ENCODE data around the gene ABHD16A.

The ABHD16A gene

DNA sequence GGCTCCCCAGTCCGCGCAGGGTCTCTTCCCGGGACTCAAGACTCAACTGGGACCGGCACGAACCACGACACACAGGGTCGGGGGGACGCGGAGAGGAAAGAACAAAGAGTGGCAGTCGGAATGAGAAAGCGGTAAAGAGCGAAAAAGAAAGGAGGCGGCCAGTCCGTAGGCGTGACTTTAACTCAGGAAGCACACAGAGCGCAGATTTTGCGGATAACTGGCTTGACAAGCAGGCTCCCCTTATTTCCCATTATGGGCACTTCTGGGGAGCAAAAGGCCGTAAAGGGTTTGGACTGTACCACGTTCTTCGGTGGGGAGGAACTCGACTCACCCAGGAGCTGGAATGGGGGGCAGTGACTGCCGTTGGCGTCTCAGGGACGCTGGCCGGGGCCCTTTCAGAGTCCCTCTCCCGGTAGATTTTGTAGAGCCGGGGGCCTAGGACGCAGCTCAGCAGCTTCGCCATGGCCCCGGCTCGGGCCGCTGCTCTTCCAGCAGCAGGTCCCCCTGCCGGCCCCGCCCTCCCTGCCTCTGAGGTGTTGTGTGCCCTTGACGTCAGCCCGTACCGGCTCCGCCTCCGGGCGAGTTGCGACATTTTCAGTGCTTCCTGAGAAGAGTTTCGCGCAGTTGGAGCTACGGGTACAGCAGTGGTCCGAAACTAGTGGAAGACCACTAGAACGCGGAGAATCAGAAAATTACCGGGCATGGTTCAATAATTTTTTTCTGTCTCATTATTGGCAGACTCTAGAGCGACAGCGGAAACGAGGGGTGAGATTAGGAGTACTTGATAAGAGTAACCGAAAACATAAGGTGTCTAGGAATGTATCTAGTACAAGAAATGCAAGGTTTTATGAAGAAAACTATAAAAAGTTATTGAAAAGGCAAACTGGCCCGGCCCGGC lies at the start of gene ABHD16A:
Gene ABHD16A, minus strand, starts transcription at position 506 of the 898 bp plus-strand sequence. Its CDS starts 43 bp downstream, at position 463.
- Histone ChIP-seq H3K4me3 (ENCODE audit: insufficient read length, low read depth) (peak within 1 kb of the TSS; percentile 87), H3K36me3 (ENCODE audit: insufficient read depth, insufficient read length, low read length) (peaks cover 27% of the 10 kb centered on the region), H3K9ac (ENCODE audit: insufficient read length, low read depth) (peak within 1 kb of the TSS; percentile 93), H3K4me1 (ENCODE audit: insufficient read depth, insufficient read length) (peaks cover 5% of the 10 kb centered on the region), H3K27me3 (ENCODE audit: insufficient read depth, insufficient read length) (no peaks in the 10 kb centered on the region), H3K9me3 (ENCODE audit: insufficient read depth, low read length) (no peaks in the 10 kb centered on the region)
- peak; percentile 95 for DNase-seq (ENCODE audit: low read depth, low spot score)
- TF ChIP-seq YY1 (IDR thresholded peaks at IDR 0.05; ENCODE audit: insufficient read depth, insufficient read length) (no peak), ZNF274 (IDR thresholded peaks at IDR 0.05; ENCODE audit: low read depth, low read length) (no peak), SUZ12 (IDR thresholded peaks at IDR 0.05; ENCODE audit: extremely low read depth, insufficient read depth, insufficient read length) (no peak)

DNA sequence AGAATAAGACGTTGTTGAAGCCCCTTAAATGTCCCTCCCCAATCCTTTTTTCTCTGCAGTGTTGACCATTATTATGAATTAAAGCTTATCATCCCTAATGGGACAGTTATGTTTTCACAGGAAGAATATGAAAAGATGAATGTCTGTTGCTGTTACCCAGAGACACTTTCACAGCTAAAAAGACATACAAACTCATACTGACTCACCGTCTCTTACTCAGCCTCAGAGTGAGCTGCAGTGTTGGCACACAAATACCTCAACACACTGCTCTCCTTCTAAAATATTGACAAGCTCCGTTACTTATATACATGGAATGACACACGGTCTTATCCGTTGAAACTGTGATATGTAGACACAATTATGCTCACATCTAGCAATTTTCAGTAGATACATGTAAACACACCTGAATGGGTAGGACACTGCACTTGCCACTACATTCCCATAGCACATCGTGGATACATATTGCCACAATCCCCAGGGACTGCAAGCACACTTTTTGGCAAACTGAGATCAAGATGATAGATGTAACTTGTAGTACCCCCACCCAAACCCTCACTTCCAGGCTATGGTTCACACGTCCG lies 49.7 kb upstream of the ABHD16A start:
- Histone ChIP-seq H3K4me1 (ENCODE audit: insufficient read depth, insufficient read length) (no peaks in the 10 kb centered on the region), H3K4me3 (ENCODE audit: insufficient read length, low read depth) (no peak overlapping the region), H3K36me3 (ENCODE audit: insufficient read depth, insufficient read length, low read length) (peaks cover 13% of the 10 kb centered on the region), H3K27me3 (ENCODE audit: insufficient read depth, insufficient read length) (no peaks in the 10 kb centered on the region), H3K9ac (ENCODE audit: insufficient read length, low read depth) (no peak overlapping the region), H3K9me3 (ENCODE audit: insufficient read depth, low read length) (no peaks in the 10 kb centered on the region)
- DNase-seq (ENCODE audit: low read depth, low spot score): no peak
- no peak for TF ChIP-seq YY1 (IDR thresholded peaks at IDR 0.05; ENCODE audit: insufficient read depth, insufficient read length)
- no peak for TF ChIP-seq SUZ12 (IDR thresholded peaks at IDR 0.05; ENCODE audit: extremely low read depth, insufficient read depth, insufficient read length)
- TF ChIP-seq ZNF274 (IDR thresholded peaks at IDR 0.05; ENCODE audit: low read depth, low read length): no peak

DNA sequence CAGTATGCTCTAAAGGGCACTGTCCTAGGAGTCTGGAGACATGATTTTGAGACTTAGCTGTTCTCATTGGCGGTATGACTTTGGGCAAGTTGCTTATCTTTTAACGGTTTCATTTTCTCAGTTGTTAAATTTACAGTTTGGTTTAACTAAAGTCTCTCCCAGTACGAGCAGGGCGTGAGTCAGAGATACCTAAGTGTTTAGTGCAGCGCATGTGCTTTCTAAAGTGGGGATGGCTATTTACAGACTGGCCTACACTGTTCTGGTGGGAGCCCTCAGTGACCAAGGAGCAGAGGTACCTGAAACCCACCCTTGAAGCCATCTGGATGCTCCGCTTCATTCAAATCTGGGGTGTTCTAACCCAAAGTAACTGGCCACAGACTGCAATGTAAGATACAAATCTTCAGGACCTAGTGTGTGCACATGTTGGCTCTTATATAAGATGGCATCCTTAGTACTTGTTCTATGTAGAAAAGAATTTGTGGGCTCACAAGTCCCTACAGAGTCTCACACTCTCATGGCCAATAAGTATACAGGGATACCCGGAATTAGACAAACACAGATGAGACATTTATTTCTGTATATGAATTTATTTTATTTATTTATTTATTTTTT lies 47.4 kb upstream of the ABHD16A start:
- Histone ChIP-seq H3K4me3 (ENCODE audit: insufficient read length, low read depth) (no peak overlapping the region), H3K9ac (ENCODE audit: insufficient read length, low read depth) (no peak overlapping the region), H3K9me3 (ENCODE audit: insufficient read depth, low read length) (no peaks in the 10 kb centered on the region), H3K27me3 (ENCODE audit: insufficient read depth, insufficient read length) (no peaks in the 10 kb centered on the region), H3K36me3 (ENCODE audit: insufficient read depth, insufficient read length, low read length) (peaks cover 23% of the 10 kb centered on the region), H3K4me1 (ENCODE audit: insufficient read depth, insufficient read length) (no peaks in the 10 kb centered on the region)
- no peak for DNase-seq (ENCODE audit: low read depth, low spot score)
- TF ChIP-seq YY1 (IDR thresholded peaks at IDR 0.05; ENCODE audit: insufficient read depth, insufficient read length) (no peak), ZNF274 (IDR thresholded peaks at IDR 0.05; ENCODE audit: low read depth, low read length) (no peak), SUZ12 (IDR thresholded peaks at IDR 0.05; ENCODE audit: extremely low read depth, insufficient read depth, insufficient read length) (no peak)

DNA sequence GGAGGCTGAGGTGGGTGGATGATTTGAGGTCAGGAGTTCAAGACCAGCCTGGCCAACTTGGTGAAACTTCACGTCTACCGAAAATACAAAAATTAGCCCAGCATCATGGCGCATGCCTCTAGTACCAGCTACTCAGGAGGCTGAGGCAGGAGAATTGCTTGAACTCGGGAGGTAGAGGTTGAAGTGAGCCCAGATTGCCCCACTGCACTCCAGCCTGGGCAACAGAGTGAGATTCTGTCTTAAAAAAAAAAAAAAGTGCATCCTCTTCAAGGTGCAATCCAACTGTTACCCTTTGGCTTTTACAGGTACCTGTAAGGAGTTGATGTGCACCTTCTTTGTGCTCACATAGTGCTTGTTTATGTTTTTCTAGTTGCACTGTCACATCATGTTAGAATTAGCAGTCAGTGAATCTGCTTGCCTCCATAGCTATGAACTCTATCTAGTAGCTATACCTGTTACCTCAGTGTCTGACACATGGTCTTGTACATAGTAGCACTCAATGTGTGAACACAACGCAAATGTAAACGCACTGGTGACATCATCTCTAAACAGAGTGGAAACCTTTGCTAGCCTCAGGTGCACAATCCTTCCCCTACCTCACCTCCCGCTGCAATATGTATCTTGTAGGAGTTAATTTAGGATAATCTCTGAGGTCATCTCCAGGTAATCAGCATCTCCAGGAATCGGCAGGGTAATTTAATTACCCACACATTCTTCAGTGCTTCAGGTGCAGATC lies 46.3 kb upstream of the ABHD16A start:
- TF ChIP-seq YY1 (IDR thresholded peaks at IDR 0.05; ENCODE audit: insufficient read depth, insufficient read length) (no peak), ZNF274 (IDR thresholded peaks at IDR 0.05; ENCODE audit: low read depth, low read length) (no peak), SUZ12 (IDR thresholded peaks at IDR 0.05; ENCODE audit: extremely low read depth, insufficient read depth, insufficient read length) (no peak)
- no peaks in the 10 kb centered on the region for H3K27me3 ChIP-seq (ENCODE audit: insufficient read depth, insufficient read length)
- H3K9ac ChIP-seq (ENCODE audit: insufficient read length, low read depth): no peak overlapping the region
- H3K9me3 ChIP-seq (ENCODE audit: insufficient read depth, low read length): no peaks in the 10 kb centered on the region
- DNase-seq (ENCODE audit: low read depth, low spot score): no peak
- no peak overlapping the region for H3K4me3 ChIP-seq (ENCODE audit: insufficient read length, low read depth)
- no peaks in the 10 kb centered on the region for H3K4me1 ChIP-seq (ENCODE audit: insufficient read depth, insufficient read length)
- peaks cover 24% of the 10 kb centered on the region for H3K36me3 ChIP-seq (ENCODE audit: insufficient read depth, insufficient read length, low read length)

DNA sequence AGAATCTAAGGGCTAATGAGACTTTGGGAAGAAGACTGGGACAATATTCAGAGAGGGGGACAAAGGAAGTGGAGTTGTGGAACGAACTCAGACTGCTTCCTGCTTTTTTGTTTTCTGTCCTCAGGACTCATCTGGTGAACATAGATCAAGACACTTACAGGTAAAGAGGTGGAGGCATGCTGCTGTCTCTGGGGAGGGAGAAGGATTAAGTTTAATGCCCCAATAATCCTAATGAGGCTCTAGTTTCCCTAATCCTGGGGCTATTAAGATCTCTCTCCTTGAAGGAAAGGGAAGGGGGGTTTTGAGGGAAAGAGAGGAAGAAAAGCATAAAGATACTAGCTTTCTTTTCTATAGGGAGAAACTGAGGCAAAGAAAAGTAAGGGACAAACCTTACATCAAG lies 41.3 kb upstream of the ABHD16A start:
- Histone ChIP-seq H3K9me3 (ENCODE audit: insufficient read depth, low read length) (no peaks in the 10 kb centered on the region), H3K9ac (ENCODE audit: insufficient read length, low read depth) (no peak overlapping the region), H3K27me3 (ENCODE audit: insufficient read depth, insufficient read length) (no peaks in the 10 kb centered on the region), H3K4me1 (ENCODE audit: insufficient read depth, insufficient read length) (no peaks in the 10 kb centered on the region), H3K36me3 (ENCODE audit: insufficient read depth, insufficient read length, low read length) (peaks cover 48% of the 10 kb centered on the region), H3K4me3 (ENCODE audit: insufficient read length, low read depth) (no peak overlapping the region)
- TF ChIP-seq SUZ12 (IDR thresholded peaks at IDR 0.05; ENCODE audit: extremely low read depth, insufficient read depth, insufficient read length) (no peak), ZNF274 (IDR thresholded peaks at IDR 0.05; ENCODE audit: low read depth, low read length) (no peak), YY1 (IDR thresholded peaks at IDR 0.05; ENCODE audit: insufficient read depth, insufficient read length) (no peak)
- no peak for DNase-seq (ENCODE audit: low read depth, low spot score)

DNA sequence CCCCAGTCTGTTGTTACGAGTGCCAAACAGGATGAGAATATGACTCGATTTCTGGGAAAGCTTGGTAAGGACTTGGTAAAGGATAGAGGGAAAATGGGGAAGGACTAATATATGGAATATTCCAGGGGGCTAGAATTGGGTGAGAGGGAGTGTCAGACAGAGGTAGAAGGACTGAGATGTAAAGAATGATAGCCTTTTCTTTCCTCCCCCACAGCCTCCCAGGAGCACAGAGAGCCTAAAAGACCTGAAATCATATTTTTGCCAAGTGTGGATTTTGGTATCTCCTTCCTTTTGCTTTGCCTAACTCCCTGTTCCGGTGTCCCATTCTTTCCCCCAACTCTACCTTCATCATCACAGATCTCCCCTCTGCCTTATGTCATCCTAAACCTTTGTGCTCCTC lies 39.8 kb upstream of the ABHD16A start:
- no peaks in the 10 kb centered on the region for H3K9me3 ChIP-seq (ENCODE audit: insufficient read depth, low read length)
- H3K36me3 ChIP-seq (ENCODE audit: insufficient read depth, insufficient read length, low read length): peaks cover 45% of the 10 kb centered on the region
- no peak for DNase-seq (ENCODE audit: low read depth, low spot score)
- H3K27me3 ChIP-seq (ENCODE audit: insufficient read depth, insufficient read length): no peaks in the 10 kb centered on the region
- no peak for TF ChIP-seq ZNF274 (IDR thresholded peaks at IDR 0.05; ENCODE audit: low read depth, low read length)
- TF ChIP-seq SUZ12 (IDR thresholded peaks at IDR 0.05; ENCODE audit: extremely low read depth, insufficient read depth, insufficient read length): no peak
- no peak for TF ChIP-seq YY1 (IDR thresholded peaks at IDR 0.05; ENCODE audit: insufficient read depth, insufficient read length)
- no peak overlapping the region for H3K4me3 ChIP-seq (ENCODE audit: insufficient read length, low read depth)
- no peaks in the 10 kb centered on the region for H3K4me1 ChIP-seq (ENCODE audit: insufficient read depth, insufficient read length)
- no peak overlapping the region for H3K9ac ChIP-seq (ENCODE audit: insufficient read length, low read depth)

All from NT2/D1 (cell line).